Liver (tissue), 3 donors: ENCODE results near the gene DUOXA1.
"Not testable (repeated sequence)": the region's sequence is repeated elsewhere in the genome, so short reads cannot be mapped to it uniquely, and the experiment has no call there.

Source experiments
- CTCF ChIP-seq: fragments of 150-350 bp; IDR thresholded peaks from 2 replicates; pipeline ENCODE4 v1.5.1; 2017; ENCODE audit warnings: improper control_type of control experiment, low read depth, low read length; ENCODE audit not compliant: missing input control
- EGR1 ChIP-seq, 2 donors: IDR thresholded peaks; 2 replicates each; pipeline ENCODE4 v1.6.1; 2016 to 2018; ENCODE audit warnings: antibody characterized with exemption in 2 of 2, low read depth in 2 of 2
- FOXA1 ChIP-seq: IDR thresholded peaks from 2 replicates; pipeline ENCODE4 v1.6.1; 2016; ENCODE audit warnings: antibody characterized with exemption
- HNF4G ChIP-seq: IDR thresholded peaks from 2 replicates; pipeline ENCODE4 v1.6.1; 2016; ENCODE audit warnings: antibody characterized with exemption
- JUND ChIP-seq, 2 donors: IDR thresholded peaks; 2 replicates each; pipeline ENCODE4 v1.6.1; 2016; ENCODE audit warnings: antibody characterized with exemption in 2 of 2
- MAX ChIP-seq: IDR thresholded peaks from 2 replicates; pipeline ENCODE4 v1.6.1; 2016; ENCODE audit warnings: antibody characterized with exemption
- REST ChIP-seq: IDR thresholded peaks from 2 replicates; pipeline ENCODE4 v1.6.1; 2016; ENCODE audit warnings: antibody characterized with exemption, mild to moderate bottlenecking
- TAF1 ChIP-seq: conservative IDR thresholded peaks from 2 replicates; pipeline ENCODE4 v1.6.1; 2016; ENCODE audit warnings: antibody characterized with exemption, mild to moderate bottlenecking
- donor health status: healthy.
- donor health status: healthy.

GRCh38 chr15:45073602-45074001, 56.1 kb downstream of the DUOXA1 start:
- TF ChIP-seq REST; CTCF; JUND (IDR thresholded peaks at IDR 0.05); FOXA1; EGR1 (IDR thresholded peaks at IDR 0.05; ENCODE audit: low read depth in 2 of 2); MAX; HNF4G; TAF1: not testable (repeated sequence)
